Sigmoid colon (tissue), 7 donors: ENCODE results near the gene SLC38A2. TPM values are rescaled to one million over a fixed set of nuclear protein-coding genes. Genes with fewer than 3 reads are reported as not detected.

ENCODE experiments used
- DNase-seq: peaks from one replicate; pipeline ENCODE4 v3.0.0-alpha.2; 2019
- H3K27ac ChIP-seq, 4 donors: fragments of 200-600 bp; sonication (generic); one replicate each; pipeline ENCODE4 v1.5.1; 2016 to 2019; ENCODE audit warnings: mild to moderate bottlenecking in 1 of 4
- H3K27me3 ChIP-seq, 3 donors: fragments of 200-600 bp; sonication (generic); one replicate each; pipeline ENCODE4 v1.5.1; 2019; ENCODE audit warnings: mild to moderate bottlenecking in 1 of 3
- H3K36me3 ChIP-seq, 4 donors: fragments of 200-600 bp; sonication (generic); one replicate each; pipeline ENCODE4 v1.5.1; 2016 to 2019
- H3K4me1 ChIP-seq, 4 donors: fragments of 200-600 bp; sonication (generic); one replicate each; pipeline ENCODE4 v1.5.1; 2017 to 2019
- H3K4me3 ChIP-seq, 4 donors: fragments of 200-600 bp; sonication (generic); one replicate each; pipeline ENCODE4 v1.5.1; 2017 to 2019; ENCODE audit warnings: mild to moderate bottlenecking in 2 of 4, moderate library complexity in 1 of 4
- H3K9me3 ChIP-seq, 4 donors: fragments of 200-600 bp in 3 of 4; sonication (generic) in 3 of 4; one replicate each; pipeline versions ENCODE4 v1.5.1 to v1.6.1; 2013 to 2019
- CTCF ChIP-seq, 4 experiments: fragments of 450-650 bp in 3 of 4; fragments of 200-600 bp in 1 of 4; IDR thresholded peaks; one replicate each; pipeline ENCODE4 v1.5.1; 2016 to 2019; ENCODE audit warnings: antibody characterized with exemption in 4 of 4, mild to moderate bottlenecking in 3 of 4, moderate library complexity in 2 of 4
- EP300 ChIP-seq, 4 donors: sonication (generic); formaldehyde crosslinking; IDR thresholded peaks; one replicate each; pipeline ENCODE4 v1.6.1; 2017; ENCODE audit warnings: antibody characterized with exemption in 4 of 4
- POLR2A ChIP-seq, 2 donors: fragments of 450-650 bp; IDR thresholded peaks; one replicate each; pipeline ENCODE4 v1.6.1; 2016; ENCODE audit warnings: antibody characterized with exemption in 2 of 2, mild to moderate bottlenecking in 2 of 2, moderate library complexity in 2 of 2
- POLR2AphosphoS5 ChIP-seq, 4 donors: sonication (generic); formaldehyde crosslinking; IDR thresholded peaks; one replicate each; pipeline ENCODE4 v1.6.1; 2017; ENCODE audit warnings: antibody characterized with exemption in 4 of 4
- WGBS, 2 donors: extraction: QIAGEN DNeasy Blood & Tissue Kit; methylation state at CpG; one replicate each; pipeline ENCODE4 v1.1.7; 2013; 5-methylcytosine and 5-hydroxymethylcytosine counted together
- intact Hi-C: fragments of 100-400 bp; cut with DNase I; formaldehyde crosslinking; loops from one replicate; pipeline ENCODE4 v1.15.1; 2023
- polyA plus RNA-seq, 3 donors: library from polyadenylated mRNA; stranded (reverse); fragments of 200-250 nt; gene quantifications; one replicate each; pipeline ENCODE4 v1.2.3, GENCODE V29; 2013
- total RNA-seq, 4 donors: library from RNA; depleted of rRNA; stranded (reverse); fragments of >200 nt; gene quantifications; one replicate each; pipeline ENCODE4 v1.1.0, GENCODE V29; 2016
- donor health status: healthy with polysubstance abuse.
- donor health status: Bipolar disorder and iron deficiency.
- donor health status: healthy.

Gene SLC38A2
- total and polyA plus RNA-seq, 7 donors = 17.6 to 299 (median 234) TPM

GRCh38 chr12:46320731-46321130 is 51.8 kb downstream of the SLC38A2 start:
- Histone ChIP-seq H3K9me3 (peaks cover 0 to 10% (median 1%) of the 10 kb centered on the region in 4 donors), H3K4me1 (no peaks in the 10 kb centered on the region), H3K27ac (no peak overlapping the region), H3K36me3 (no peaks in the 10 kb centered on the region), H3K4me3 (no peak overlapping the region), H3K27me3 (no peaks in the 10 kb centered on the region)
- DNase-seq = no peak
- intact Hi-C loops = no loop called here
- WGBS, 2 donors = 85 to 87% methylated on average over 1 of the region's 1 CpG
- TF ChIP-seq POLR2AphosphoS5 (IDR thresholded peaks at IDR 0.05) (no peak), CTCF (IDR thresholded peaks at IDR 0.05) (no peak), POLR2A (IDR thresholded peaks at IDR 0.05) (no peak), EP300 (IDR thresholded peaks at IDR 0.05) (no peak)

GRCh38 chr12:46318037-46318436 is 54.5 kb downstream of the SLC38A2 start:
- Histone ChIP-seq H3K9me3 (no peaks in the 10 kb centered on the region), H3K36me3 (no peaks in the 10 kb centered on the region), H3K27ac (no peak overlapping the region), H3K27me3 (no peaks in the 10 kb centered on the region), H3K4me3 (no peak overlapping the region), H3K4me1 (no peaks in the 10 kb centered on the region)
- no peak for DNase-seq
- TF ChIP-seq POLR2A (IDR thresholded peaks at IDR 0.05) (no peak), CTCF (IDR thresholded peaks at IDR 0.05) (no peak), EP300 (IDR thresholded peaks at IDR 0.05) (no peak), POLR2AphosphoS5 (IDR thresholded peaks at IDR 0.05) (no peak)
- WGBS, 2 donors = 79 to 80% methylated on average over 5 of the region's 5 CpGs
- intact Hi-C loops = no loop called here

Other genes starting within 250 kb of the SLC38A2 start
- gene SLC38A1, start 103.7 kb downstream of the SLC38A2 start, total RNA-seq = 100 to 1,000 TPM; 149 to 209 (median 177) TPM
- gene SLC38A1, start 103.7 kb downstream of the SLC38A2 start, polyA plus RNA-seq = 10 to 100 TPM in 2 of 3 donors, 1 to 10 TPM in 1; 8.4 to 54.9 (median 11.1) TPM